HEK293 (cell line): Measurements from ENCODE around the gene KHSRP.

ENCODE experiments used
- CTCF ChIA-PET: fragments of 350-600 bp; formaldehyde crosslinking; extraction: SDS; loops from one replicate; lab custom pipeline; 2021; ENCODE audit warnings: antibody characterized with exemption; lab: Yijun Ruan, JAX
- POLR2A ChIA-PET: fragments of 300-600 bp; formaldehyde crosslinking; extraction: SDS; loops from one replicate; lab custom pipeline; 2020; ENCODE audit warnings: antibody characterized with exemption, inconsistent platforms; lab: Yijun Ruan, JAX
- H3K27ac ChIP-seq: fragments of 200-500 bp; sonication (Bioruptor generic); 2 replicates; pipeline ENCODE4 v1.5.1; 2014; ENCODE audit warnings: low read depth, low read length, control low read depth, inconsistent platforms; ENCODE audit errors: extremely low read depth
- H3K36me3 ChIP-seq, 2 experiments: fragments of 200-500 bp in 1 of 2; sonication (Bioruptor generic) in 1 of 2; 1 replicate in 1 of 2; 2 replicates in 1 of 2; pipeline ENCODE4 v1.5.1; 2014 to 2017; ENCODE audit warnings: inconsistent platforms in 2 of 2, low read length in 2 of 2; ENCODE audit not compliant: control insufficient read depth in 2 of 2, insufficient read depth in 1 of 2
- H3K4me1 ChIP-seq: fragments of 200-500 bp; sonication (Bioruptor generic); 2 replicates; pipeline ENCODE4 v1.5.1; 2014; ENCODE audit warnings: mild to moderate bottlenecking, low read length, inconsistent platforms; ENCODE audit not compliant: control insufficient read depth, insufficient read depth
- H3K4me3 ChIP-seq: 2 replicates; pipeline ENCODE4 v1.5.1; 2011; ENCODE audit warnings: low read depth, mild to moderate bottlenecking, control low read depth, low read length, moderate library complexity
- H3K9me3 ChIP-seq: fragments of 200-500 bp; sonication (Bioruptor generic); 2 replicates; pipeline ENCODE4 v1.5.1; 2014; ENCODE audit warnings: low read depth, low read length, inconsistent platforms; ENCODE audit not compliant: control insufficient read depth, insufficient read depth
- BCL11B ChIP-seq: fragments of 450-650 bp; formaldehyde crosslinking; IDR thresholded peaks from 2 replicates; pipeline ENCODE4 v1.5.1; 2016; ENCODE audit warnings: low read depth, missing biosample characterization, missing genetic modification characterization
- GFI1B ChIP-seq: fragments of 450-650 bp; formaldehyde crosslinking; IDR thresholded peaks from 2 replicates; pipeline ENCODE4 v1.5.1; 2016; ENCODE audit warnings: missing biosample characterization, missing genetic modification characterization
- KLF9 ChIP-seq: fragments of 450-650 bp; formaldehyde crosslinking; IDR thresholded peaks from 2 replicates; pipeline ENCODE4 v1.5.1; 2016; ENCODE audit warnings: missing biosample characterization, missing genetic modification characterization, low read depth
- OSR2 ChIP-seq: fragments of 450-650 bp; formaldehyde crosslinking; IDR thresholded peaks from 2 replicates; pipeline ENCODE4 v1.5.1; 2016; ENCODE audit warnings: missing biosample characterization, missing genetic modification characterization
- PRDM1 ChIP-seq: fragments of 450-650 bp; formaldehyde crosslinking; IDR thresholded peaks from 2 replicates; pipeline ENCODE4; 2016; ENCODE audit warnings: missing biosample characterization, missing genetic modification characterization
- TCF7L2 ChIP-seq: IDR thresholded peaks from 2 replicates; pipeline ENCODE4 v1.6.1; 2011; ENCODE audit warnings: low read depth, mild to moderate bottlenecking, inconsistent platforms, low read length, moderate library complexity, borderline replicate concordance
- ZBTB17 ChIP-seq: fragments of 450-650 bp; formaldehyde crosslinking; IDR thresholded peaks from 2 replicates; pipeline ENCODE4 v1.5.1; 2016; ENCODE audit warnings: missing biosample characterization, missing genetic modification characterization
- ZIC2 ChIP-seq: fragments of 450-650 bp; formaldehyde crosslinking; IDR thresholded peaks from 2 replicates; pipeline ENCODE4 v1.5.1; 2016; ENCODE audit warnings: missing biosample characterization, missing genetic modification characterization
- ZNF114 ChIP-seq: fragments of 450-650 bp; formaldehyde crosslinking; IDR thresholded peaks from 2 replicates; pipeline ENCODE4 v1.5.0; 2017; ENCODE audit warnings: missing biosample characterization, missing genetic modification characterization
- ZNF121 ChIP-seq: fragments of 450-650 bp; formaldehyde crosslinking; IDR thresholded peaks from 2 replicates; pipeline ENCODE4 v1.5.1; 2016; ENCODE audit warnings: missing biosample characterization, missing genetic modification characterization
- ZNF19 ChIP-seq: fragments of 450-650 bp; formaldehyde crosslinking; IDR thresholded peaks from 2 replicates; pipeline ENCODE4; 2016; ENCODE audit warnings: missing biosample characterization, missing genetic modification characterization, low read depth
- ZNF211 ChIP-seq: fragments of 450-650 bp; formaldehyde crosslinking; IDR thresholded peaks from 2 replicates; pipeline ENCODE4 v1.5.1; 2016; ENCODE audit warnings: low read depth, missing biosample characterization, missing genetic modification characterization
- ZNF23 ChIP-seq: fragments of 450-650 bp; formaldehyde crosslinking; IDR thresholded peaks from 2 replicates; pipeline ENCODE4 v1.5.1; 2016; ENCODE audit warnings: missing biosample characterization, missing genetic modification characterization, borderline replicate concordance
- ZNF266 ChIP-seq: fragments of 450-650 bp; formaldehyde crosslinking; IDR thresholded peaks from 2 replicates; pipeline ENCODE4 v1.5.1; 2016; ENCODE audit warnings: missing biosample characterization, missing genetic modification characterization, low read depth
- ZNF398 ChIP-seq: fragments of 450-650 bp; formaldehyde crosslinking; IDR thresholded peaks from 2 replicates; pipeline ENCODE4 v1.5.1; 2017; ENCODE audit warnings: missing biosample characterization, missing genetic modification characterization
- ZNF514 ChIP-seq: fragments of 450-650 bp; formaldehyde crosslinking; IDR thresholded peaks from 2 replicates; pipeline ENCODE4 v1.5.1; 2016; ENCODE audit warnings: missing biosample characterization, missing genetic modification characterization
- ZNF521 ChIP-seq: fragments of 450-650 bp; formaldehyde crosslinking; IDR thresholded peaks from 2 replicates; pipeline ENCODE4 v1.5.1; 2017; ENCODE audit warnings: missing biosample characterization, mild to moderate bottlenecking, missing genetic modification characterization
- ZNF544 ChIP-seq: fragments of 450-650 bp; formaldehyde crosslinking; IDR thresholded peaks from 2 replicates; pipeline ENCODE4 v1.5.0; 2017; ENCODE audit warnings: missing biosample characterization, missing genetic modification characterization
- ZNF571 ChIP-seq: fragments of 450-650 bp; formaldehyde crosslinking; IDR thresholded peaks from 2 replicates; pipeline ENCODE4 v1.5.0; 2017; ENCODE audit warnings: missing biosample characterization, missing genetic modification characterization
- ZNF596 ChIP-seq: fragments of 450-650 bp; IDR thresholded peaks from 2 replicates; pipeline ENCODE4 v1.5.0; 2018; ENCODE audit warnings: missing biosample characterization, mild to moderate bottlenecking, missing genetic modification characterization, moderate library complexity
- ZNF830 ChIP-seq: fragments of 450-650 bp; IDR thresholded peaks from 2 replicates; pipeline ENCODE4 v1.5.0; 2018; ENCODE audit warnings: missing biosample characterization, missing genetic modification characterization, low read depth, mild to moderate bottlenecking, moderate library complexity
- TF ChIP-seq, protein P1 (sequence below): fragments of 450-650 bp; formaldehyde crosslinking; IDR thresholded peaks from 2 replicates; pipeline ENCODE4 v1.5.1; 2016; ENCODE audit warnings: missing biosample characterization, missing genetic modification characterization, borderline replicate concordance
- TF ChIP-seq, protein P2 (sequence below): fragments of 450-650 bp; formaldehyde crosslinking; IDR thresholded peaks from 2 replicates; pipeline ENCODE4 v1.5.1; 2016; ENCODE audit warnings: missing biosample characterization, missing genetic modification characterization

The KHSRP gene

DNA sequence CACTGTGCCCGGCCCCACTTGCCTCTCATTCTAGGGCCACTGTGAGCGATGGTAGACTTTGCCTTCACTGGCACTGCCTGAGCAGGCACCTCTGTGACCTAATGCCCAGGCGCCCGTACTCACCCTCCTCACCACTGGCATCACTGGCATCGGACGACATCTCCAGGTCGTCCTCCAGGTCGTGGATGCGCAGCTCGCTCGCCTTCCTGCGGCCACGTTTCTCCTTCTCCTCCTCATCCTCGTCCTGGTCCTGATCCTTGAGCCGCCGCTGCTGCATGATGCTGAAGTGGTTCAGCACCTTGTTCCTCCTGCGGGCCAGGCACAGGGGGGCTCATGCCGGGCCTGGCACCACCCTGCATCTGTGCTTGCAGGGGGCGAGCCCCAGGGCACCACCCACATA is 41.4 kb downstream of the KHSRP start:
- POLR2A ChIA-PET: interaction anchor here (0.6 kb wide), 1 partner anchor 60 kb away, joined by 5 read pairs; no protein-coding TSS in a partner anchor
- TF ChIP-seq KLF9 (tag by site-specific recombination) (no peak), ZNF19 (tag by site-specific recombination) (no peak), PRDM1 (no peak), ZNF398 (tag by site-specific recombination) (no peak), ZNF121 (tag by site-specific recombination) (no peak), ZNF114 (tag by site-specific recombination) (no peak), ZNF571 (no peak), ZBTB17 (no peak), ZNF211 (tag by site-specific recombination) (no peak), ZNF521 (no peak), ZNF266 (no peak), TCF7L2 (no peak), GFI1B (tag by site-specific recombination) (no peak), ZNF596 (tag by site-specific recombination) (no peak), ZNF514 (tag by site-specific recombination) (no peak), ZNF830 (tag by site-specific recombination) (no peak)
- TF ChIP-seq, protein P1, sequence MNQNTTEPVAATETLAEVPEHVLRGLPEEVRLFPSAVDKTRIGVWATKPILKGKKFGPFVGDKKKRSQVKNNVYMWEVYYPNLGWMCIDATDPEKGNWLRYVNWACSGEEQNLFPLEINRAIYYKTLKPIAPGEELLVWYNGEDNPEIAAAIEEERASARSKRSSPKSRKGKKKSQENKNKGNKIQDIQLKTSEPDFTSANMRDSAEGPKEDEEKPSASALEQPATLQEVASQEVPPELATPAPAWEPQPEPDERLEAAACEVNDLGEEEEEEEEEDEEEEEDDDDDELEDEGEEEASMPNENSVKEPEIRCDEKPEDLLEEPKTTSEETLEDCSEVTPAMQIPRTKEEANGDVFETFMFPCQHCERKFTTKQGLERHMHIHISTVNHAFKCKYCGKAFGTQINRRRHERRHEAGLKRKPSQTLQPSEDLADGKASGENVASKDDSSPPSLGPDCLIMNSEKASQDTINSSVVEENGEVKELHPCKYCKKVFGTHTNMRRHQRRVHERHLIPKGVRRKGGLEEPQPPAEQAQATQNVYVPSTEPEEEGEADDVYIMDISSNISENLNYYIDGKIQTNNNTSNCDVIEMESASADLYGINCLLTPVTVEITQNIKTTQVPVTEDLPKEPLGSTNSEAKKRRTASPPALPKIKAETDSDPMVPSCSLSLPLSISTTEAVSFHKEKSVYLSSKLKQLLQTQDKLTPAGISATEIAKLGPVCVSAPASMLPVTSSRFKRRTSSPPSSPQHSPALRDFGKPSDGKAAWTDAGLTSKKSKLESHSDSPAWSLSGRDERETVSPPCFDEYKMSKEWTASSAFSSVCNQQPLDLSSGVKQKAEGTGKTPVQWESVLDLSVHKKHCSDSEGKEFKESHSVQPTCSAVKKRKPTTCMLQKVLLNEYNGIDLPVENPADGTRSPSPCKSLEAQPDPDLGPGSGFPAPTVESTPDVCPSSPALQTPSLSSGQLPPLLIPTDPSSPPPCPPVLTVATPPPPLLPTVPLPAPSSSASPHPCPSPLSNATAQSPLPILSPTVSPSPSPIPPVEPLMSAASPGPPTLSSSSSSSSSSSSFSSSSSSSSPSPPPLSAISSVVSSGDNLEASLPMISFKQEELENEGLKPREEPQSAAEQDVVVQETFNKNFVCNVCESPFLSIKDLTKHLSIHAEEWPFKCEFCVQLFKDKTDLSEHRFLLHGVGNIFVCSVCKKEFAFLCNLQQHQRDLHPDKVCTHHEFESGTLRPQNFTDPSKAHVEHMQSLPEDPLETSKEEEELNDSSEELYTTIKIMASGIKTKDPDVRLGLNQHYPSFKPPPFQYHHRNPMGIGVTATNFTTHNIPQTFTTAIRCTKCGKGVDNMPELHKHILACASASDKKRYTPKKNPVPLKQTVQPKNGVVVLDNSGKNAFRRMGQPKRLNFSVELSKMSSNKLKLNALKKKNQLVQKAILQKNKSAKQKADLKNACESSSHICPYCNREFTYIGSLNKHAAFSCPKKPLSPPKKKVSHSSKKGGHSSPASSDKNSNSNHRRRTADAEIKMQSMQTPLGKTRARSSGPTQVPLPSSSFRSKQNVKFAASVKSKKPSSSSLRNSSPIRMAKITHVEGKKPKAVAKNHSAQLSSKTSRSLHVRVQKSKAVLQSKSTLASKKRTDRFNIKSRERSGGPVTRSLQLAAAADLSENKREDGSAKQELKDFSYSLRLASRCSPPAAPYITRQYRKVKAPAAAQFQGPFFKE (tag by site-specific recombination): no peak

GRCh38 chr19:6381030-6381750 is 43.4 kb downstream of the KHSRP start:
- H3K9me3 ChIP-seq: no peaks in the 10 kb centered on the region
- no peaks in the 10 kb centered on the region for H3K4me1 ChIP-seq
- ChIA-PET CTCF (interaction anchor here (0.6 kb wide), 1 partner anchor 688 kb away, joined by 4 read pairs; the partner anchor contains the start of gene ZNF557), POLR2A (no interaction called here)
- H3K36me3 ChIP-seq: peaks cover 45 to 69% of the 10 kb centered on the region in 2 experiments
- H3K27ac ChIP-seq: no peak overlapping the region
- no peak overlapping the region for H3K4me3 ChIP-seq
- TF ChIP-seq ZNF544 (no peak), BCL11B (tag by site-specific recombination) (no peak), ZIC2 (tag by site-specific recombination) (no peak), OSR2 (tag by site-specific recombination) (no peak), ZNF23 (tag by site-specific recombination) (no peak)
- TF ChIP-seq, protein P2, sequence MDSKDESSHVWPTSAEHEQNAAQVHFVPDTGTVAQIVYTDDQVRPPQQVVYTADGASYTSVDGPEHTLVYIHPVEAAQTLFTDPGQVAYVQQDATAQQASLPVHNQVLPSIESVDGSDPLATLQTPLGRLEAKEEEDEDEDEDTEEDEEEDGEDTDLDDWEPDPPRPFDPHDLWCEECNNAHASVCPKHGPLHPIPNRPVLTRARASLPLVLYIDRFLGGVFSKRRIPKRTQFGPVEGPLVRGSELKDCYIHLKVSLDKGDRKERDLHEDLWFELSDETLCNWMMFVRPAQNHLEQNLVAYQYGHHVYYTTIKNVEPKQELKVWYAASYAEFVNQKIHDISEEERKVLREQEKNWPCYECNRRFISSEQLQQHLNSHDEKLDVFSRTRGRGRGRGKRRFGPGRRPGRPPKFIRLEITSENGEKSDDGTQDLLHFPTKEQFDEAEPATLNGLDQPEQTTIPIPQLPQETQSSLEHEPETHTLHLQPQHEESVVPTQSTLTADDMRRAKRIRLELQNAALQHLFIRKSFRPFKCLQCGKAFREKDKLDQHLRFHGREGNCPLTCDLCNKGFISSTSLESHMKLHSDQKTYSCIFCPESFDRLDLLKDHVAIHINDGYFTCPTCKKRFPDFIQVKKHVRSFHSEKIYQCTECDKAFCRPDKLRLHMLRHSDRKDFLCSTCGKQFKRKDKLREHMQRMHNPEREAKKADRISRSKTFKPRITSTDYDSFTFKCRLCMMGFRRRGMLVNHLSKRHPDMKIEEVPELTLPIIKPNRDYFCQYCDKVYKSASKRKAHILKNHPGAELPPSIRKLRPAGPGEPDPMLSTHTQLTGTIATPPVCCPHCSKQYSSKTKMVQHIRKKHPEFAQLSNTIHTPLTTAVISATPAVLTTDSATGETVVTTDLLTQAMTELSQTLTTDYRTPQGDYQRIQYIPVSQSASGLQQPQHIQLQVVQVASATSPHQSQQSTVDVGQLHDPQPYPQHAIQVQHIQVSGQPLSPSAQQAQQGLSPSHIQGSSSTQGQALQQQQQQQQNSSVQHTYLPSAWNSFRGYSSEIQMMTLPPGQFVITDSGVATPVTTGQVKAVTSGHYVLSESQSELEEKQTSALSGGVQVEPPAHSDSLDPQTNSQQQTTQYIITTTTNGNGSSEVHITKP (tag by site-specific recombination): no peak

More for the DNA sequence above, 41.4 kb downstream of the KHSRP start:
- CTCF ChIA-PET: no interaction called here
- Histone ChIP-seq H3K36me3 (peaks cover 52 to 86% of the 10 kb centered on the region in 2 experiments), H3K9me3 (no peaks in the 10 kb centered on the region), H3K27ac (no peak overlapping the region), H3K4me3 (no peak overlapping the region), H3K4me1 (no peaks in the 10 kb centered on the region)
